ENCODE results near the gene PI16.
"Not testable (repeated sequence)": the region's sequence is repeated elsewhere in the genome, so short reads cannot be mapped to it uniquely, and the experiment has no call there.

Gene PI16

DNA sequence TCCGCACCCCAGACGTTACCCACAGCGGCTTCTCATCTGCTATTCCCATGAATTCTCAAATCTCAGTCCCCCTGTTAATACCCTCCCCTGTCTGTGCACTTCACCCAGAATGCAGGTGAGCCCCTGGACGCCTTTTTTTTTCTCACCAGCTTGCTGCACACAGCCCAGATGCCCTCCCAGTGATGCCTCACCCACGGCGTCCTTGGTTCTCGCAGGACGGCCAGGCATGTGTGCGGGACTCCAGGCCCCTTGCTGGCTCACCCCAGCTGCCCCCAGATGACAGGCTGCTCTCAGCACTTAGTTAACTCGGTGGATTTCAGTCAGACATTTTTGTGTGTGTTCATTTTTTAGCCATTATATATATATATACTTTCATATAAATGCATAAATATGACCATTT is 25.4 kb upstream of the PI16 start:
- no peak for DNase-seq

DNA sequence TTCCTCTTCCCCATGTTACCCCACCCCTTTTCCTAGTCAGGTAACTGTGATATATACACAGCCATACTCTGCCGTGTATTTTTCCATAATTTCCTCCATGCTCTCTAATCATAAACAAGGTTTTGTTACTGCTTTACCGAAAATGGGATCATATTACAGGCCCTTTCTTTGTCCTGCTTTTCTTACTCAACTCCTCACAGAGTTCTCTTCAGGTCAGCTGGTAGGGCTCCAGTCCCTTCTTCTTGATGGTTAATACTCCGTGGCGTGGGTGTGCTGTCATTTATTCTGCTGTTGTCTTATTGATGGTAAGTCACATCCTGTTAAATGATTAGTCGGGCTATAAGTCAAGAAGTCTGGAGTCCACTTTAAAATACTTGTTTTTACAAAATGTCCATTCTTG is 24.9 kb upstream of the PI16 start:
- no peak for DNase-seq

DNA sequence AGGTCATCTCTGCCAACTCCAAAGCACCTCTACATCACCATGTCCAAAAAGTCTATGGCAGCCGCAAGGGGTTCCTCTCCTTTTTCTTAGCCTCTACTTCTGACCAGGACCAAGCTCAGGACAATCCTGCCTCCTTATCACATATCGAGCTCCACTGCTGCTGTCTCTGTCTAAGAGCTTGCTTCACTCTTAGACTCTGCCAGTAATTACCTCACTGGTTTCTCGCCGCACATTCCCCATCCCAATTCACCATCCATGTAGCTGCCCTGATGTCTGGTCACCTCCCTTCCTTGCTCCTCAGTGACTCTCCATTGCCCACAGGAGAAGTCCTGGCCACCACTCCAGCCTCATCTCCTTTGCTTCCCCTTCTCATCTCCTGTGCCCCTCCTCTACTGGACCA is 24.1 kb upstream of the PI16 start:
- DNase-seq = no peak

DNA sequence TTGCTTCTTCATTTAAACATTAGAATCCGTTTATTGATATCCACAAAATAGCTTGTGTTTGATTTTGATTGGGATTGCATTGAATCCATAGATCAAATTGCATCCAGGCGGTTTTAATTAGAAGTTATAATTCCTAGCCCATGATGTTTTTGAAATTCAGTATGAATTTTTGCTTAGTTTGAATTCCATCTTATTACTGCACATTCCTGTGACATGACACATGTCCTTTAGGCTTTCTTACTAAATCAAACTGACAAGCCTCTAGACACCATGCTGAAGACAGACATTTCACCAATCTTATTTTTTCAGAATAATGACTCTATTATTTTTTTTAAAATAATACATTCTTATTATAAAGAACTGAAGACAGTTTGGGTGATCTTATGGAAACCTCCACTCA is 21.4 kb upstream of the PI16 start:
- no peak for DNase-seq

DNA sequence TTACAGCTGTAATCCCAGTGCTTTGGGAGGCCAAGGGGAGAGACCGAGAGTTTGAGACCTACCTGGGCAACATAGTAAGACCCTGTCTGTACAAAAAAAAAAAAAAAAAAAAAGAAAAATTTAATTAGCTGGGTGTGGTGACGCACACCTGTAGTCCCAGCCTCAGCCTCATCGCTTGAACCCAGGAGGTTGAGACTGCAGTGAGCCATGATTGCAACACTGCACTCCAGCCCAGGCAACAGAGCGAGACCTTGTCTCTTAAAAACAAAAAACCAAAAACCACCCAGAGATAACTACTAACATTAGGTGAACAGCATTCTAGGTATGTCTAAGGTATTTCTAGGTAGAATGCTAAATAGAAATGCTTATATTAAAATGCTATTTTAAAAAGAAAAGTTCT is 21.0 kb upstream of the PI16 start:
- no peak for DNase-seq

DNA sequence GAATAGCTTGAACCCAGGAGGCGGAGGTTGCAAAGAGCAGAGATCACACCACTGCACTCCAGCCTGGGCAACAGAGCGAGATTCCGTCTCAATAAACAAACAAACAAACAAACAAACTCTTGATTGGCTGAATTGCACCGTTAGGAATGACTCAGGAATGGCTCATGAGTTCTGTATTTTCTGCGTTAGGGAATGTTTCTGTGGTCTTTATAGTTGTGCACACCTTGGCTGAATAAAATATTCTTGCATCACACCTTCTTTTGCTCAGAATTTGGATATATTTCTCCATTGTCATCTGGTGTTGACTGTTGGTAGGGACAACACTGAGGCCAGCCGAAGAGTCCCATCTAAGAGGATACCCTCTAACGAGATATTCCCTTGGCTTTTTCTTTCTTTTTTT is 19.6 kb upstream of the PI16 start:
- no peak for DNase-seq

DNA sequence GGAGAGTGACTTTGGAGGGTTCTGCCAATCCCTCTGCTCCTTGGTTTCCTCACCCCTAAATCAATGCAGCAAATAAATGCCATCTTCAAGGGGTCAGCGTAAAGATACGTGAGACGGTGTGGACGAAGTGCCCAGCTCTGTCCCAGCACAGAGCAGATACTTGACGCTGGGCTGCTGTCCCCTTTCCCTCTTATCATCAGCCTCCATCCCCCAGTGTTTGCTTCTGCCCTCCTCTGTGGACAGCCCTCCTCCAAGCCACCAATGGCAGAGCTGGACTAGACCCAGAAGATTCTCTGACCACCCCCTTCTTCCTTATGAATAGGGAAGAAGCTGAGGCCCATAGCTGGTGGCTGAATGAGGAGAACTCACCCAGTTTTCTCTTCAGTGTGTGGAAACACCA is 17.7 kb upstream of the PI16 start:
- DNase-seq = no peak

DNA sequence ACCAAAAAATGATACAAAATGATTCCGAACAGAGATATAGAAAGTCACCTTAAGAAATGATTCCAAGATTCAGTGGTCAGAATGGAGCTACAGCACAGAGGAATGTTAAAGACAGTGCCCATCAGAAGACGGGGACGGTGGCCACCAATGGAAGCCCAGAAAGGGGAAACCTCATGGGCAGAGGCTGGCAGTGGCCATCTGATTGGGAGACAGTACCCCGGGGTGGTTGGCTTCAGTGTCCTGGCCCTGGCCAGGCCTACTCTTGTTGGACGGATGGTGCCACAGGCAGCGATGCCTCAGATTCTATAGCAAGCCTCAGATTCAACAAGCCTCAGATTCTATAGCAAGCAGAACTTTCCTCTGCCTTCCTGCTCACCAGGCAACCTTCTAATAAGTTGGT is 16.6 kb upstream of the PI16 start:
- no peak for DNase-seq

DNA sequence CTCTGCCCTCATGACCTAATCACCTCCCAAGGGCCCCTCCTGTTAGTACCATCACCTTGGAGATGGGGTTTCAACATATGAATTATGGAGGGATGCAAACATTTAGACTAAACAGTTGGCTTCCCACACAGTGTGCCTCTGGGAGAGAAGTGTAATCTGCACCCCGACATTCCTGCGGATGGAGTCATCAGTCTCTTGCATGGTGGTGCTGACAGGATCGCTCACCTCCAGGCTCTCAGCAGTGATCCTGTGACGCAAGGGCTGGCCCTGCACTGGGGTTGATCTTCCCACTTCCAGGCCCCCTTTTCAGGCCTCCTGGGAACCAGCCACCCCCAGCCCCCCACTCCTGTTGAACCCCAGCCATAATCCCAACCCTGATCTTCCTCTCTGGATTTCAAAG is 16.0 kb upstream of the PI16 start:
- no peak for DNase-seq

DNA sequence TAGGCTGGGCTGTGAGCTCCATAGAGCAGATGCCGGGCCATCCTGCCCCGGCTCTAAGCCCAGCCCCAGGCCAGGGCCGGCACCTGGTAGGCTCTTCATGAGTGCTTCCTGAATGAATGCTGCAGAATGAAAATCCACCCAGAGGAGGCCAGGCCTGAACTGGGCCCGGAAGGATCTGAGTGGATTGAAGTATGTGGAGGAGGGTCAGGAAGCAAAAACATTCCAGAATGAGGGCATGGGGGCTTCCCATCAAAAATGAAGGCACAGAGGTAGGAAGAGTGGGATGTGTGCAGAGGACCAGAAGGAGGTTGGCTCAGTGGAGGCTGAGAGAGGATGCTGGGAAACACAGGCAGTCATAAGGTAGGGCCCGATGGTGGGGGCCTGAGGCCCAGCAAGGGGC is 15.5 kb upstream of the PI16 start:
- DNase-seq = not testable (repeated sequence)

DNA sequence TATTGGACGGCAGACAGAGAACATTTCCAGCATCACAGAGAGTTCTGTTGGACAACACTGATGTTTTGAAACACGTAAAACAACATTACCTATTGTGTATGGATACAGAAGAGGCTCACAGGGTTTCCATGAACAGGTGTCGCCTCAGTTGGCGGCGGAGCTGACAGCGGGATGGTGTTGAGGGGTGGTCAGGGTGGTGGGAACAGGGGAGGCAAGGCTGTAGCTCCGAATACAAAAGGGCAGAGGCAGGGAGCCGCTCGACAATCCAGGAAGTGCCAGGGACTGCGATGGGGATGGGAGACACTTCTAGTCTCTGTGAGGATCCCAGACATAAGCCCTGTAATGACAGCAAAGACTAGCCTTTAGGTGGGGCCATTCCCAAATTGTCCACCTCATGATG is 14.5 kb upstream of the PI16 start:
- DNase-seq = no peak

DNA sequence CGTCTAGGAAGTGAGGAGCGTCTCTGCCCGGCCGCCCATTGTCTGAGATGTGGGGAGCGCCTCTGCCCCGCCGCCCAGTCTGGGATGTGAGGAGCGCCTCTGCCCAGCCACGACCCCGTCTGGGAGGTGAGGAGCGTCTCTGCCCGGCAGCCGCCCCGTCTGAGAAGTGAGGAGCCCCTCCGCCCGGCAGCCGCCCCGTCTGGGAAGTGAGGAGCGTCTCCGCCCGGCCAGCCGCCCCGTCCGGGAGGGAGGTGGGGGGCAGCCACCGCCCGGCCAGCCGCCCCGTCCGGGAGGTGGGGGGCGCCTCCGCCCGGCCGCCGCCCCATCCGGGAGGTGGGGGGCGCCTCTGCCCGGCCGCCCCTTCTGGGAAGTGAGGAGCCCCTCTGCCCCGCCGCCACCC is 13.0 kb upstream of the PI16 start:
- DNase-seq = not testable (repeated sequence)

DNA sequence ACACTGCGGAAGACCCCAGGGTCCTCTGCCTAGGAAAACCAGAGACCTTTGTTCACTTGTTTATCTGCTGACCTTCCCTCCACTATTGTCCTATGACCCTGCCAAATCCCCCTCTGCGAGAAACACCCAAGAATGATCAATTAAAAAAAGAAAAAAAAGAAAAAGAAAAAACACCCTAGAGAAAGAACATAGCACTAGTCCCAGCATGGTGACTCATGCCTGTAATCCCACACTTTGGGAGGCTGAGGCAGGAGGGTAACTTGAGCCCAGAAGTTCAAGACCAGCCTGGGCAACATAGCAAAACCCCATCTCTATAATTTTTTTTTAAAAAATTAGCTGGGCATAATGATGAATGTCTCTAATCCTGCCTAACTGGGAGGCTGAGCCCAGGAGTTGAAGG is 12.2 kb upstream of the PI16 start:
- DNase-seq = not testable (repeated sequence)

DNA sequence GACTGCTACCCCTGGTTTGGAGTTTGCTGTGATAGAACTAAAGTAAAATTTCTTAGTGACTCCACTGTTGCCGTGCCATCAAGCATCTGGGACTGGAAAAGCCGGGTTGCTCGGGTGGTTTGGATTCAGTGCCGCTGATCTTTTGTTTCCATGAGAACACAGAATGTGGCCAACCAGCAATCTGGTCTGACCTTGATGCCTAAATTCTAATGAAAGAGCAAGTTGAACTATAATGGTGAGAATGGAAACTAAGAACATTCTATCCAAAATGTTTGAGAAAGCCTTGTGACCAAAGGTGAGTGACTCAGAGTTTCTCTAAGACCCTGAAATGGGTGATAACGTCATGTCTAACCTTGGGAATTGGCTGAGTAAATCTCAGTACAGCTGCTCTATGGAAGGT is 9.9 kb upstream of the PI16 start:
- no peak for DNase-seq

DNA sequence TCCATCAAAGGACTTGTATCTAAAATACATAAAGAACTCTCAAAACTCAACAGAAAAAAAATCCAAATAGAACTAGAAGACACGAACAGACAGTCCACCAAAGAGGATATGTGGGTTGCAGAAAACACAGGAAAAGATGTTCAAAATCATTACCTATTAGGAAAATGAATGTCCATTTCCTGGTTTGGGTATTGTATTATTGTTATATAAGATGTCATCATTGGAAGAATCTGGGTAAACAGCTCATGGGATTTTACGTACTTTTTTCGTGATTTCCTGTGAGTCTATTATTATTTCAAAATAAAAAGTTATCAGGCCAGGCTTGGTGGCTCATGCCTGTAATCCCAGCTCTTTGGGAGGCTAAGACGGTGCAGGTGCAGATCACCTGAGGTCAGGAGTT is 9.2 kb upstream of the PI16 start:
- DNase-seq = no peak

DNA sequence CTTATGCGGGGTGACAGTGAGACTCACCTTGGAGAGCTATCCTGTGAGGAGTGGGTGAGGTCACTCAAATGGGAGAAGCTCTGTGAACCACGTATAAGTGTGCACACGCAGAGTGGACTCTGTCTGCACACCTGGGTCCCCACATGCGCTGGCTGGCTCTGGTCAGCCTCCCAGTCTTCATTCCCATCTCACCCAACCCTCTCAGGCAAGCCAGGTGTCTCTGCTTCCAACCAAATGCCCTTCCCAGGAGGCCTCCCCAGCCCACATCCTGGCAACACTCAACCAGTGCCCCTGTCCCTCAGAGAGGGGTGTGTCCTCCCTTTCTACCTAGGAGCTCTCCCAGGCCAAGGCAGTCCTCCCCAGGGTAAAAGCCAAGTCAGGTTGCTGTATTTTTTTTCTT is 8.0 kb upstream of the PI16 start:
- no peak for DNase-seq

DNA sequence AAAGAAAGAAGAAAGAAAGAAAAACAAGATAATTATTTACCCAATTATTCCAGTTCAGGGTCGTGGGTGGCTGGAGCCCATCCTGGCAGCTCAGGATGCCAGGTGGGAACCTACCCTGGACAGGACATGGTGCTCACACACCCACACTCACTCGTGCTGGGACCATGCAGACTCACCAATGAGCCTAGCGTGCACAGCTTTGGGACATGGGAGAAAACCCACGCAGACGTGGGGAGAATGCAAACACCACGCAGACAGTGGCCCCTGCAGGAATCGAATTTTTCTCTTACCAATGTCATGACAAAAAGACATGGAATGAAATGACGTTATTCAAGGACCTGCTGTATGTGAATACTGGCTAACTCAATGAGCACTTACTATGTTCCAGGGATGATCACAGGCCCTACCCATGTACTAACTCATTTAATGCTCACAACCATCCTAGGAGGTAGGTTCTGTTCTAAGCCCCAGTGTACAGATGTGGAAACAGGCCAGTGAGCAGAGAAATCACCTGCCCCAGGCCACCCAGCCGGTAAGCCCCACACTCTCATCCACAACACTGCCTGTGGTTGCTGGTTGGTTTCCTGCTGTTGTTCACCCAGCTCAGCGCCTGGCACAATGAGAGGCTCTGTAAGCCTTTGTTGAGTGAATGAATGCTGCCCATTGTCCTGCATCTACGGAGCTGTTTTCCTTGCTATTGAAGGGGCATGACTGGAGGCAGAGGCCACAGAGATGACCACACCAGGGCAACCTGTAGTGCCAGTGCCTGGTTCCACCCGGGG is 6.8 kb upstream of the PI16 start:
- DNase-seq = no peak

DNA sequence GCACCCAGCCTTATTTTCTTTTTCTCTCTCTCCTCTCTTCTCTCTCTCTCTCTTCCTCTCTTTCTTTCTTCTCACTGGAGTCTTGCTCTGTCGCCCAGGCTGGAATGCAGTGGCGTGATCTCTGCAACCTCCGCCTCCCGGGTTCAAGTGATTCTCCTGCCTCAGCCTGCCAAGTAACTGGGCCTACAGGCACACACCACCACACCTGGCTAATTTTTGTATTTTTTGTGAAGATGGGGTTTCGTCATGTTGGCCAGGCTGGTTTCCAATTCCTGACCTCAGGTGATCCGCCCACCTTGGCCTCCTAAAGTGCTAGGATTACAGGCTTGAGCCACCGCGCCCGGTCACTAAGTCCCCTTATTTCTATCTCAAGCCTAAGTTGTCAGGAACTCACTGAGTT is 5.5 kb upstream of the PI16 start:
- DNase-seq = not testable (repeated sequence)

DNA sequence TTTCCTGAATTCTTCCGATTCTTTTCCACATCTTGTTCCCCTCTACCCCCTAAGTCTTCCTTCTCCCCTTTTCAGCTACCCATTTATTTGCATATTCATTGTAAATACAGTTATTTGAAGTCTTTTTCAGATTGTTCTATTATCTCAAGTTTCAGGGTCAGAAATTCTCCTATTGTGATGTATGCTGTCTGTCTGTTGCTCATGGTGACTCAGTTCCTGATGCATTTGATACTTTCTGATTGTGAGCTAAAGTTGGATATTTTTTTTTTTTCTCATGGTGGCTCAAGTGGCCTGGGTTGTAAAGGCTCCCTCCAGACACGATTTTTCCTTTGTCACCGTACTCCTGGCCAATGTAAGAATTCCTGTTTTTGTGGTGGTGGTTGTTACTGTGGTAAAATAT is 4.9 kb upstream of the PI16 start:
- DNase-seq = no peak

DNA sequence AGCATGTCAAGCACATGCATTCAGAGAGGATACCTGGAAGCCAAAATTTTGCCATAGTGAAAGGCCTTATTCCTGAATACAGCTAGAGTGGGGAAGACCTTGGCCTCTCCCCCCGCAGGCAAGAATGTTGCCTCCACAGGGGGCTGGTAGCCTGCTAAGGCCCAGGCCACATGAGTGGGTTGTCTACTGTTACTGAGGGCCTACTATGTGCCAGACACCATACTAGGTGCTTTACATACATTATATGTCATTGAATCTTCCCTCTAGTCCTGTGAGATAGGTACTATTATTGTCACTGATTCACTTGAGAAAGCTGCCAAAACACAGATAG is 642 bp upstream of the PI16 start:
- DNase-seq = no peak

DNA sequence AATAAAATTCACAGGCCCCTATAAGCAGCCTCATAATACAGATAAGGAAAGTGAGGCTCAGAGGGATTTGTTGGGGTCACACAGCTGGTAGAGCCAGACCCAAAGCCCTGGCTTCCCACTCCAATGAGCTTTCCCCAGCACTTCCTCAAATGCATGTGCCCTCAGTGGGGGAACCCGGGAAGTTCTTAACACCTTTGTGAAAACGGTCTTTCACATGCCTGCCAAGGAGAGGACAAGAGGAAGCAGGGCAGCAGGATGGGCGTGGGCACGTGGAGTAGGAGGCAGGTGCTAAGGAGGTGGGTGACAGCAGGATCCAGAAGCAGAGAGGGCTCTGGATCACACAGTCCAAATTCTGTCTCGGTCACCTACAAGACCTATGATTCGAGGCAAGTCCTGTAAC is 598 bp downstream of the PI16 start:
- no peak for DNase-seq

DNA sequence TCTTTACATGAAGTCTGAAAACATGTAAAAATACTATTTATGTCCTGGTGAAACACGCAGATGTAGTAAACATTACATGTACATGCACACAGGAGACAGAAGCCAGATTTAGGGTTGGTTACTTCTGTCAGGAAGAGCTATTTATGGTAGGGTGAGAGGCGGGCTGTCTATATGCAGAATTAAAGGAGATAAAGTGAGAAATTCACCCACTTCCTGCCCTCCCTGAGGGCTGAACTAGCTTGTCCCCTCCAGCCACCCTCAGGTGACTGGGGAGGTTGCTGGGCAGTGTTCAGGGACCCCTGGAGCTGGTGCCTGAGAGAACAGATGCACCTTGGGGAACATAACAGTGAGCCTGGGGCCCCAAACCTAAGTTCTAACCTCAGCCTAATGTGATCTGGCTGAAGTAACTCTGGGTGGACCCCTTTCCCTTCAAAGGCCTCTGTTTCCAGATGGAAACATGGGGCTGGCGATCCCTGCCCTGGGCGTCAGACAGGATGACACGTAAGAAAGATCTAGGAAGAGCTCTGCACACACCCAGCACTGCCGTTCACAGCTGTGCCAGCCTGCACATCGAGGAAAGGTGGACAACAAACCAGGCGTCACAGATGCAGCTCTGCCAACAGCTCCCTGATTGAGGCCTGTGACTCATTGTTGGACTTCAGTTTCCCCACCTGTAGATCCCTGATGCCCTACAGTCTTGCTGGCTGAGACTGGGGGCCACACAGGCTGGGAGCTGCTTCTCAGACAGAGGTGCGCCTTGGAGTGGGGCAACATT is 1.3 kb downstream of the PI16 start:
- no peak for DNase-seq

DNA sequence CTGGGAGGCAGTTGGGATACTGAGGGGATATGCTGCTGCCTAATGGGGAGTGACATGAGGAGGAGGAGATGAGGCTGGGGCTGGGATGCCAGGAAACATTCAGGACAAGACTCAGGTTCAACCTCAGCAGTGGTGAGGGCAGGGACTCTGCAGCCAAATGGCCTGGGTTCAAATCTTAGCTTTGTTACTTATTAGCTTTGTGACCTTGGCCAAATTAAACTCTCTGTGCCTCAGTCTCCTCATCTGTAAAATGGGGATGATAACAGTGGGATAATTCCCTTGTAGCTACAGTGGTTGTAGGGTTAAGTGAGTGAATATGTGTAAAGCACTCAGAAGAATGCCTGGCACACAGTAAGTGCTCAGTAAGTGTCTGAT is 1.9 kb downstream of the PI16 start:
- no peak for DNase-seq

DNA sequence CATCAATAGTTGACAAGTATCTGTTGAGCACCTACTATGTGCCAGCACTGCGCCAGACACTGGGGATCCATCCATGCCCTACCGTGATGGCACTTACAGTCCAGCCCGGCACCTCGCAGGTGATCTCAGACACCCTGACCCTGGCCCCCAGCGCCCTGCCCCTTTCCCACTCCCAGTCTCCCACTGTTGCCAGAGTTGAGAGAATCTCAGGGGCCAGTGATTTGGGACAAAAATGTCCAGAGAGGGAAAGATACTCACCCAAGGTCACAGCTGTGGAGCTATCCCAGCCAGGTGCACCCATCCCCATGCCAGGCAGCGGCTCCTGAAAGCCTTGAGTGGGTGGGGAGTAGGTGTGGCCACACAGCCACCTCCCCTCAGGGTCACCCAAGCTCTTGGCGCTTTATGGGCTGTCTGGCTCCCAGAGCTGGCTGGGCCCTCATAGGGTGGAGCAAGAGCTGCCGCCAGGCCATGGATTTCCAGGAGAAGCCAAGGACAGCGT is 3.3 kb downstream of the PI16 start:
- DNase-seq = no peak
